Endothelial cell of umbilical vein (primary cell): Measurements from ENCODE around the gene CBLB.

Source experiments
- CTCF ChIP-seq, 2 donors: IDR thresholded peaks; 1 replicate in 1 of 2; 2 replicates in 1 of 2; pipeline ENCODE4 v1.5.1; 2011; ENCODE audit warnings: low read length in 2 of 2, mild to moderate bottlenecking in 2 of 2, moderate library complexity in 2 of 2, control low read depth in 1 of 2, inconsistent platforms in 1 of 2, low read depth in 1 of 2; ENCODE audit not compliant: insufficient read depth in 1 of 2; ENCODE audit errors: extremely low read depth in 1 of 2
- EZH2 ChIP-seq: IDR thresholded peaks from 2 replicates; pipeline ENCODE4 v1.6.1; 2012; ENCODE audit warnings: borderline replicate concordance, low read depth, mild to moderate bottlenecking, moderate library complexity, low read length, inconsistent platforms; ENCODE audit not compliant: severe bottlenecking
- FOS ChIP-seq: IDR thresholded peaks from 2 replicates; pipeline ENCODE4 v1.6.1; 2011; ENCODE audit warnings: mild to moderate bottlenecking, low read length, moderate library complexity, borderline replicate concordance; ENCODE audit not compliant: insufficient read depth
- GATA2 ChIP-seq: IDR thresholded peaks from 2 replicates; pipeline ENCODE4 v1.7.0; 2011; ENCODE audit warnings: low read depth, mild to moderate bottlenecking, moderate library complexity, mixed read lengths, low read length; ENCODE audit not compliant: insufficient read length, insufficient read depth
- JUN ChIP-seq: IDR thresholded peaks from 2 replicates; pipeline ENCODE4 v1.6.1; 2011; ENCODE audit warnings: borderline replicate concordance, low read depth; ENCODE audit not compliant: insufficient read length, insufficient read depth
- MAX ChIP-seq: IDR thresholded peaks from 2 replicates; pipeline ENCODE4 v1.6.1; 2011; ENCODE audit not compliant: insufficient read depth, insufficient read length
- MYC ChIP-seq: IDR thresholded peaks from one replicate; pipeline ENCODE4 v1.6.1; 2011; ENCODE audit warnings: mild to moderate bottlenecking, low read depth, low read length
- POLR2A ChIP-seq: IDR thresholded peaks from 2 replicates; pipeline ENCODE4 v1.6.1; 2012; ENCODE audit warnings: low read depth, mild to moderate bottlenecking, control low read depth, low read length
- POLR2AphosphoS5 ChIP-seq: IDR thresholded peaks from 2 replicates; pipeline ENCODE4 v1.6.1; 2012; ENCODE audit warnings: low read depth, mild to moderate bottlenecking, control low read depth, low read length, moderate library complexity; ENCODE audit not compliant: insufficient read depth

GRCh38 chr3:105888621-105889579 lies 20.1 kb upstream of the CBLB start:
- TF ChIP-seq POLR2A (no peak), CTCF (IDR thresholded peaks at IDR 0.05; ENCODE audit: extremely low read depth in 1 of 2, insufficient read depth in 1 of 2, low read depth in 1 of 2, low read length in 2 of 2) (no peak), EZH2 (no peak), JUN (no peak), FOS (no peak), POLR2AphosphoS5 (no peak), MAX (no peak), MYC (no peak), GATA2 (no peak)
